H1 (cell line): ENCODE measurements around the gene SLC5A10. TPM values are rescaled to one million over a fixed set of nuclear protein-coding genes. Genes with fewer than 3 reads are reported as not detected.

ENCODE experiments used
- CTCF ChIA-PET: fragments of 300-600 bp; sonication (Branson Sonifier 250); formaldehyde crosslinking; loops from one replicate; lab custom pipeline; 2021; ENCODE audit not compliant: partially characterized antibody; lab: Charles Lee
- POLR2A ChIA-PET: fragments of 300-600 bp; sonication (Branson Sonifier 250); formaldehyde crosslinking; loops from one replicate; lab custom pipeline; 2021; ENCODE audit warnings: inconsistent platforms; ENCODE audit not compliant: partially characterized antibody; lab: Charles Lee
- DNase-seq, 2 experiments: peaks; one replicate each; pipeline versions ENCODE4 v3.0.0 to v3.0.0-alpha.2; 2010 to 2022; ENCODE audit warnings: low spot score in 2 of 2, low read depth in 1 of 2, mixed read lengths in 1 of 2
- FAIRE-seq: peaks from 2 replicates; lab custom pipeline; 2011; peaks lifted over from hg19 to GRCh38; lab: Jason Lieb, UNC
- H2AFZ ChIP-seq: 2 replicates; pipeline ENCODE4 v1.8.1; 2012; ENCODE audit warnings: low read length, inconsistent platforms
- H2AK5ac ChIP-seq: 2 replicates; pipeline ENCODE4 v1.6.1; 2013; ENCODE audit warnings: low read depth, low read length
- H2BK120ac ChIP-seq: replicated peaks from 2 replicates; pipeline ENCODE3; 2013; ENCODE audit warnings: low read depth, low read length, inconsistent platforms
- H2BK12ac ChIP-seq: 2 replicates; pipeline ENCODE4 v1.6.1; 2013; ENCODE audit warnings: low read depth, low read length
- H2BK15ac ChIP-seq: 2 replicates; pipeline ENCODE4 v1.6.1; 2013; ENCODE audit warnings: low read length
- H2BK20ac ChIP-seq: 2 replicates; pipeline ENCODE4 v1.6.1; 2013; ENCODE audit warnings: low read length
- H2BK5ac ChIP-seq: 2 replicates; pipeline ENCODE4 v1.6.1; 2013; ENCODE audit warnings: low read depth, low read length
- H3K14ac ChIP-seq: 2 replicates; pipeline ENCODE4 v1.6.1; 2013; ENCODE audit warnings: inconsistent platforms; ENCODE audit not compliant: insufficient read length
- H3K18ac ChIP-seq: 2 replicates; pipeline ENCODE4 v1.6.1; 2013; ENCODE audit warnings: low read length; ENCODE audit errors: extremely low read depth
- H3K23ac ChIP-seq: 2 replicates; pipeline ENCODE4 v1.6.1; 2013; ENCODE audit warnings: inconsistent platforms; ENCODE audit not compliant: insufficient read length
- H3K23me2 ChIP-seq: 2 replicates; pipeline ENCODE4 v1.6.1; 2013; ENCODE audit warnings: low read depth, low read length
- H3K27ac ChIP-seq: 2 replicates; pipeline ENCODE4 v1.6.1; 2011; ENCODE audit warnings: low read depth, low read length, inconsistent platforms
- H3K27me3 ChIP-seq, 4 experiments: replicated peaks in 1 of 4; 1 replicate in 1 of 4; 2 replicates in 3 of 4; pipeline versions ENCODE4 v1.6.1 to v1.8.1; 2011 to 2013; ENCODE audit warnings: low read length in 3 of 4, mild to moderate bottlenecking in 3 of 4, inconsistent platforms in 2 of 4, mixed read lengths in 2 of 4, moderate library complexity in 1 of 4; ENCODE audit not compliant: control insufficient read depth in 3 of 4, insufficient read depth in 3 of 4; ENCODE audit errors: extremely low read depth in 1 of 4
- H3K36me3 ChIP-seq, 4 experiments: 2 replicates each; pipeline versions ENCODE4 v1.6.1 to v1.8.1; 2011 to 2013; ENCODE audit warnings: mild to moderate bottlenecking in 4 of 4, low read length in 3 of 4, moderate library complexity in 2 of 4, control low read depth in 1 of 4, inconsistent platforms in 1 of 4; ENCODE audit not compliant: insufficient read depth in 4 of 4, control insufficient read depth in 2 of 4
- H3K4ac ChIP-seq: replicated peaks from 2 replicates; pipeline ENCODE3; 2013; ENCODE audit warnings: low read length, low read depth, mixed read lengths, inconsistent platforms; ENCODE audit not compliant: insufficient read length
- H3K4me1 ChIP-seq, 4 experiments: replicated peaks in 1 of 4; 1 replicate in 1 of 4; 2 replicates in 3 of 4; pipeline versions ENCODE4 v1.6.1 to v1.8.1; 2011 to 2013; ENCODE audit warnings: low read length in 3 of 4, inconsistent platforms in 2 of 4, mixed read lengths in 1 of 4; ENCODE audit not compliant: insufficient read depth in 4 of 4, control insufficient read depth in 3 of 4
- H3K4me2 ChIP-seq, 2 experiments: 2 replicates each; pipeline versions ENCODE4 v1.6.1 to v1.8.1; 2011 to 2013; ENCODE audit warnings: low read depth in 2 of 2, low read length in 2 of 2, control low read depth in 1 of 2, inconsistent platforms in 1 of 2, mild to moderate bottlenecking in 1 of 2; ENCODE audit not compliant: insufficient read depth in 1 of 2
- H3K4me3 ChIP-seq, 4 experiments: fragments of 200-600, 300-600 bp in 1 of 4; sonication (generic), shearing (Covaris generic), sonication (Bioruptor Twin) in 1 of 4; 2 replicates each; pipeline versions ENCODE4 v1.5.1 to v1.8.1; 2011 to 2016; ENCODE audit warnings: low read length in 4 of 4, low read depth in 3 of 4, control low read depth in 2 of 4, inconsistent platforms in 2 of 4, mild to moderate bottlenecking in 2 of 4, mixed read lengths in 1 of 4, moderate library complexity in 1 of 4; ENCODE audit not compliant: insufficient read depth in 2 of 4; ENCODE audit errors: extremely low read depth in 1 of 4
- H3K56ac ChIP-seq: replicated peaks from 2 replicates; pipeline ENCODE3; 2013; ENCODE audit warnings: low read depth, mild to moderate bottlenecking, mixed read lengths, low read length, inconsistent platforms; ENCODE audit not compliant: insufficient read length
- H3K79me1 ChIP-seq: 2 replicates; pipeline ENCODE4 v1.6.1; 2013; ENCODE audit warnings: low read depth, low read length, control low read depth
- H3K79me2 ChIP-seq, 2 experiments: 2 replicates each; pipeline versions ENCODE4 v1.6.1 to v1.8.1; 2012 to 2013; ENCODE audit warnings: low read length in 2 of 2, mild to moderate bottlenecking in 2 of 2, inconsistent platforms in 1 of 2; ENCODE audit not compliant: insufficient read depth in 2 of 2, control insufficient read depth in 1 of 2
- H3K9ac ChIP-seq, 4 experiments: replicated peaks in 1 of 4; 1 replicate in 1 of 4; 2 replicates in 3 of 4; pipeline versions ENCODE4 v1.6.1 to v1.8.1; 2011 to 2013; ENCODE audit warnings: low read depth in 3 of 4, low read length in 3 of 4, control low read depth in 2 of 4, mild to moderate bottlenecking in 2 of 4, moderate library complexity in 2 of 4, inconsistent platforms in 1 of 4; ENCODE audit errors: extremely low read depth in 1 of 4
- H3K9me3 ChIP-seq, 2 experiments: 2 replicates each; pipeline versions ENCODE4 v1.6.1 to v1.8.1; 2012 to 2013; ENCODE audit warnings: mild to moderate bottlenecking in 2 of 2, moderate library complexity in 2 of 2, control low read depth in 1 of 2, inconsistent platforms in 1 of 2, low read depth in 1 of 2, low read length in 1 of 2, mixed read lengths in 1 of 2; ENCODE audit not compliant: insufficient read depth in 2 of 2
- H4K20me1 ChIP-seq, 2 experiments: replicated peaks in 1 of 2; 2 replicates each; pipeline versions ENCODE3 to v1.8.1; 2011 to 2013; ENCODE audit warnings: inconsistent platforms in 2 of 2, low read length in 2 of 2, mild to moderate bottlenecking in 1 of 2; ENCODE audit not compliant: insufficient read depth in 2 of 2, control insufficient read depth in 1 of 2
- H4K5ac ChIP-seq: 2 replicates; pipeline ENCODE4 v1.6.1; 2013; ENCODE audit warnings: low read length, low read depth, mixed read lengths, inconsistent platforms; ENCODE audit not compliant: insufficient read length
- H4K8ac ChIP-seq: 2 replicates; pipeline ENCODE4 v1.8.0; 2013; ENCODE audit warnings: mild to moderate bottlenecking, moderate library complexity, low read length, inconsistent platforms; ENCODE audit not compliant: insufficient read depth; ENCODE audit errors: extremely low read depth
- H4K91ac ChIP-seq: replicated peaks from 2 replicates; pipeline ENCODE3; 2013; ENCODE audit warnings: low read length, mixed read lengths, inconsistent platforms; ENCODE audit not compliant: insufficient read length
- NANOG ChIP-seq: IDR thresholded peaks from 2 replicates; pipeline ENCODE4 v1.6.1; 2011; ENCODE audit warnings: low read length, low read depth, mild to moderate bottlenecking, inconsistent platforms; ENCODE audit not compliant: insufficient read depth, poor library complexity, severe bottlenecking
- RXRA ChIP-seq: IDR thresholded peaks from 2 replicates; pipeline ENCODE4 v1.6.1; 2011; ENCODE audit warnings: low read depth, mild to moderate bottlenecking, low read length, moderate library complexity; ENCODE audit not compliant: insufficient read depth
- SP1 ChIP-seq: IDR thresholded peaks from 2 replicates; pipeline ENCODE4 v1.6.1; 2011; ENCODE audit warnings: low read depth, low read length
- USF2 ChIP-seq: IDR thresholded peaks from 2 replicates; pipeline ENCODE4 v1.6.1; 2011; ENCODE audit warnings: low read length, improper control_type of control experiment
- WGBS, 2 experiments: shearing (Covaris generic) in 1 of 2; methylation state at CpG; one replicate each; pipeline versions ENCODE4 v1.1.6 to v1.1.7; 2013 to 2015; ENCODE audit warnings: low lambda C conversion rate in 2 of 2, mixed read lengths in 2 of 2, inconsistent platforms in 1 of 2, low coverage in 1 of 2, missing lambda C conversion rate in 1 of 2; ENCODE audit not compliant: insufficient replicate concordance in 2 of 2, insufficient coverage in 1 of 2, insufficient read length in 1 of 2; ENCODE audit errors: extremely low coverage in 1 of 2, missing lambda C conversion rate in 1 of 2; 5-methylcytosine and 5-hydroxymethylcytosine counted together
- polyA plus RNA-seq, 7 experiments: library from polyadenylated mRNA; depleted of rRNA in 3 of 7; stranded (reverse) in 5 of 7; unstranded in 2 of 7; fragments of >200 nt in 5 of 7; fragments of 200-250 nt in 2 of 7; gene quantifications; 1 replicate in 5 of 7; 2 replicates in 1 of 7; 4 replicates in 1 of 7; pipeline versions ENCODE4 v1.2.1 to v1.2.3, GENCODE V29; 2011 to 2013; ENCODE audit warnings: missing spikeins in 2 of 7, mixed read lengths in 2 of 7
- total RNA-seq: library from RNA; stranded (reverse); fragmentation: NEBNext Ultra II Directional; extraction: Animal tissue kit (Norgen Biotek cat#: 25700); gene quantifications from 2 replicates; pipeline ENCODE4 v1.2.1, GENCODE V29; 2021

The SLC5A10 gene
- total and polyA plus RNA-seq, 2 of the 8 experiments (the other 6 are each of a cell fraction or from before 2014, with no cell fraction given), result 0.05 to 0.11 TPM

GRCh38 chr17:19010729-19011505, 59.0 kb downstream of the SLC5A10 start:
- FAIRE-seq (no peak), DNase-seq (no peak)
- no peak overlapping the region for H3K4me3 ChIP-seq
- no peaks in the 10 kb centered on the region for H3K27me3 ChIP-seq
- POLR2A ChIA-PET, result interaction anchor here (1.6 kb wide), 1 partner anchor 10 kb away, joined by 5 read pairs; no protein-coding TSS in a partner anchor
- WGBS, 2 experiments, result 67% methylated on average over 11 of the region's 11 CpGs; no CpG with 5 or more reads in 1 of the 2 experiments
- H3K14ac ChIP-seq, result no peak overlapping the region
- TF ChIP-seq NANOG, result no peak
- no peak for TF ChIP-seq USF2
- TF ChIP-seq SP1, result no peak
- no peak for TF ChIP-seq RXRA
- H3K9ac ChIP-seq, result no peak overlapping the region
- CTCF ChIA-PET, result interaction anchor here (0.8 to 1.6 kb wide), 2 partner anchors 12 to 13 kb away, joined by 3 to 8 read pairs; no protein-coding TSS in a partner anchor
- no peak overlapping the region for H2BK20ac ChIP-seq
- peaks cover 0 to 3% (median 2%) of the 10 kb centered on the region in 4 experiments; a peak in 3 of 7 replicates for H3K4me1 ChIP-seq
- H3K56ac ChIP-seq, result no peak overlapping the region
- no peak overlapping the region for H3K27ac ChIP-seq
- no peak overlapping the region for H2AFZ ChIP-seq
- no peak overlapping the region for H3K4ac ChIP-seq
- no peak overlapping the region for H3K18ac ChIP-seq
- no peak overlapping the region for H2BK15ac ChIP-seq
- peaks cover 0 to 6% of the 10 kb centered on the region in 2 experiments; a peak in 2 of 4 replicates for H3K9me3 ChIP-seq
- no peaks in the 10 kb centered on the region for H3K79me1 ChIP-seq
- H2BK120ac ChIP-seq, result no peak overlapping the region
- no peak overlapping the region for H4K5ac ChIP-seq
- H4K20me1 ChIP-seq, result no peaks in the 10 kb centered on the region
- H2AK5ac ChIP-seq, result no peak overlapping the region
- no peak overlapping the region for H4K8ac ChIP-seq
- H2BK12ac ChIP-seq, result no peak overlapping the region
- no peaks in the 10 kb centered on the region for H3K79me2 ChIP-seq
- H3K36me3 ChIP-seq, result no peaks in the 10 kb centered on the region
- no peak overlapping the region for H3K23ac ChIP-seq
- no peak overlapping the region for H3K4me2 ChIP-seq
- H4K91ac ChIP-seq, result no peak overlapping the region
- H3K23me2 ChIP-seq, result no peaks in the 10 kb centered on the region
- no peak overlapping the region for H2BK5ac ChIP-seq
